ENCODE measurements around the gene TNS1. TPM values are rescaled to one million over a fixed set of nuclear protein-coding genes. Genes with fewer than 3 reads are reported as not detected.

TNS1 gene
- total RNA-seq, 1 experiment from 2014 or later = 0.49 TPM

- ChIA-PET POLR2A (no interaction called here), CTCF (no interaction called here)
- TF ChIP-seq POLR2AphosphoS5 (IDR thresholded peaks at IDR 0.05; ENCODE audit: low read depth, low read length) = no peak
- TF ChIP-seq CTCF (IDR thresholded peaks at IDR 0.05) = no peak
- no peak for TF ChIP-seq TCF7L2 (IDR thresholded peaks at IDR 0.05; ENCODE audit: low read depth, low read length)
- no peaks in the 10 kb centered on the region for H3K36me3 ChIP-seq (ENCODE audit: control insufficient read depth, insufficient read depth, low read length)
- no peak for ATAC-seq
- DNase-seq (ENCODE audit: low read depth, low spot score) = no peak
- in situ Hi-C loops (cut with HindIII; ENCODE audit: low pct_unique_long_range_greater_than_20kb, low sequenced_read_pairs) (no loop called here), intact Hi-C loops (cut with micrococcal nuclease; ENCODE audit: unreplicated experiment) (no loop called here)
- no TSS peak for BruUV-seq (replicated peaks)
- H3K9me3 ChIP-seq (ENCODE audit: control insufficient read depth, insufficient read depth, low read depth, low read length) = no peaks in the 10 kb centered on the region
- peaks cover 6% of the 10 kb centered on the region for H3K27me3 ChIP-seq (ENCODE audit: control insufficient read depth, insufficient read depth, low read length)
- H3K4me3 ChIP-seq (ENCODE audit: low read depth in 2 of 2, low read length in 2 of 2) = no peak overlapping the region
- H3K27ac ChIP-seq (ENCODE audit: low read length) = no peak overlapping the region
- no peaks in the 10 kb centered on the region for H3K4me1 ChIP-seq (ENCODE audit: control insufficient read depth, insufficient read depth, low read length)
Observed at GRCh38 chr2:217776631-217777030, 226.2 kb downstream of the TNS1 start.

GRCh38 chr2:217775920-217776503, 226.8 kb downstream of the TNS1 start:
- in situ Hi-C loops (cut with HindIII; ENCODE audit: low pct_unique_long_range_greater_than_20kb, low sequenced_read_pairs) (no loop called here), intact Hi-C loops (cut with micrococcal nuclease; ENCODE audit: unreplicated experiment) (no loop called here)
- Histone ChIP-seq H3K9me3 (ENCODE audit: control insufficient read depth, insufficient read depth, low read depth, low read length) (no peaks in the 10 kb centered on the region), H3K36me3 (ENCODE audit: control insufficient read depth, insufficient read depth, low read length) (no peaks in the 10 kb centered on the region), H3K4me3 (ENCODE audit: low read depth in 2 of 2, low read length in 2 of 2) (no peak overlapping the region), H3K27ac (ENCODE audit: low read length) (no peak overlapping the region), H3K4me1 (ENCODE audit: control insufficient read depth, insufficient read depth, low read length) (no peaks in the 10 kb centered on the region), H3K27me3 (ENCODE audit: control insufficient read depth, insufficient read depth, low read length) (peaks cover 6% of the 10 kb centered on the region)
- ChIA-PET CTCF (no interaction called here), POLR2A (no interaction called here)
- ATAC-seq (no peak), DNase-seq (ENCODE audit: low read depth, low spot score) (no peak)
- TF ChIP-seq CTCF (IDR thresholded peaks at IDR 0.05) (0 out of 2 replicates have a peak, but pooled peaks have one; percentile 4), TCF7L2 (IDR thresholded peaks at IDR 0.05; ENCODE audit: low read depth, low read length) (no peak), REST (IDR thresholded peaks at IDR 0.05; ENCODE audit: insufficient read depth in 1 of 2, low read depth in 2 of 2, low read length in 1 of 2) (no peak), SIN3A (IDR thresholded peaks at IDR 0.05; ENCODE audit: borderline replicate concordance, insufficient read depth, low read depth, low read length) (no peak), POLR2AphosphoS5 (IDR thresholded peaks at IDR 0.05; ENCODE audit: low read depth, low read length) (no peak)
- no TSS peak for BruUV-seq (replicated peaks)

All from Panc1 (cell line).